ENCODE measurements around the gene ICOS.
"Not testable (repeated sequence)": the region's sequence is repeated elsewhere in the genome, so short reads cannot be mapped to it uniquely, and the experiment has no call there.

ICOS gene

GRCh38 chr2:203918839-203919238 is 17.7 kb upstream of the ICOS start:
- no peak for DNase-seq

DNA sequence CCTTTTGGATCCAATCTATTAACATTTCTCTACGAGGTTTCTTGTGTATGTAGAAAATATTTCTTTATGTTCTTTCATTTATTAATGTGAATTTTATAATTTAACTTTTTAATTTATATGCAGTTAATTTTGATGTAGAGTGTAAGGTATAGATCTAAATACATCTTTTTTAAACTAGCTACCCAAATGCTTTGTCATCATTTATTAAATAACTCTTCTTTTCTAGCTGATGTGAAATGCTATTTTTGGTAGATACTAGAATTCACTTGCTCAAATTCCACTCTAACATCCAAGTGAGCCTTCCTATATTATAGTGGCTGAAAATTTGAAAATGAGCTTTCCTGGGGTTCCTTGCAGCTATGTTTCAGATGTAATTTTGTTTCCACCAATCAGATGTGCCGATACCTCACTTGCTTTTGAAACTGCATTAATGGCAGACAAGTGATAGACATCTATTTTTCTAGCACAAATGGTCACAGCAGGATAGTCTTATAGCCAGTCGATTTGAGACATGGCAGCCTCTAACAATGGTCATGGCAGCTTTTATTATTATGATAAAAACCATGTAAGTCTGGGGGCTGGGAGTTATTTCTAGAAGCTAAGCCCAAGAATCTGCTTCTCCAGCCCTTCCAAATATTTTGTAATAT is 10.9 kb upstream of the ICOS start:
- no peak for DNase-seq

GRCh38 chr2:203928849-203929248 is 7.7 kb upstream of the ICOS start:
- peak; percentile 26 for DNase-seq

GRCh38 chr2:203931262-203931661 is 5.3 kb upstream of the ICOS start:
- DNase-seq, result not testable (repeated sequence)

GRCh38 chr2:203934041-203934492 is 2.5 kb upstream of the ICOS start:
- no peak for DNase-seq

DNA sequence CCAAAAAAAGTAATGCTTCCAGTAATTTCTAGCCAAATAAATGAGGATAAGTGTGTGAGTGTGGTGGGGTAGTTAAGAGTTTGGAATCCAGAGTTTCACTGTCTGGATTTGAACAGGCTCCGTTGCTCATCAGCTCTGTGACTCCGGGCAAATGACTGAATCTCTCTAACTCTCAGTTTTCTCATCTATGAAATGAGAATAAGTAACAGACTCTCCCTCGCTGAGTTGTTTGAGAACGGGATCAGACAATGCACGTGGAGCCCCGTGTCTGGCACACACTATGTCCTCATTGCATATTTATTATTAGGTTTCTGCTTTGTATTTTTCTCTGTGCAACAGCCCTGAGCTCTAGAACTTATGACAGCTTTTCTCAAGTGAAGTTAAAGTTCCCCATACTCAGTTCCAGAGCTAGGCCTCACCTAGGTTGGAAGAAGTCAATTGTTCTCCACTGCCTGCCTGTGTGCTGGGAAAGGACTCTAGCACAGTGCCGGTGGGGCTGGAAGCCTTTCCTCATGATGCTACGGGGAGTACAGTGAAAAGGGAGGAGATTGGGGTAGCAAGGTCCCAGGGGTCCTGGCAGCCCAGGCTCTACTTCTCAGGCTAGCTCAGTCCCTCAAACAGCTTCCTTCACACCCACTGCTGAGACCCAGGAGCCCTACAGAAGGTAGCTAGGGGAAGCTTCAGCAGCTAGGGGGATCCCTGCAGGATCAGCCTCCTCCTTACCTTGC is 1.7 kb upstream of the ICOS start:
- DNase-seq, result no peak

DNA sequence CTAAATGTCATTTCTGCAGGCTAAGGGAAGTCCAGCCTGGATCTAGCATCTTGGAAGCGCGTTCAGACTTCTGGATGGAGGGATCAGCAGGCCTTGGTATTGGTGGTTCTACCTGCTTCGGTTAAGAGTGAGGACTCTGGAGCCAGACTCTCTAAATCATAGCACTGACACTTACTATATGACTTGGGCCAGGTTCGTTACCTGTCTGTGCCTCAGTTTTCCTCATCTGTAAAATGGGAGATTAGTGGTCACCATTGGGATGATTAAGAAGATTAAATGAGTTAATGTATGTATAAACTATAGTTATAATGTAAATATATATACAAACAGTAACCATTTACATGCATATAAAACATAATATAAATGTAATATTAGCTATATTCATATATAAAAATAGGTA is 995 bp upstream of the ICOS start:
- DNase-seq, result no peak

GRCh38 chr2:203936949-203937348 is 386 bp downstream of the ICOS start:
- no peak for DNase-seq

DNA sequence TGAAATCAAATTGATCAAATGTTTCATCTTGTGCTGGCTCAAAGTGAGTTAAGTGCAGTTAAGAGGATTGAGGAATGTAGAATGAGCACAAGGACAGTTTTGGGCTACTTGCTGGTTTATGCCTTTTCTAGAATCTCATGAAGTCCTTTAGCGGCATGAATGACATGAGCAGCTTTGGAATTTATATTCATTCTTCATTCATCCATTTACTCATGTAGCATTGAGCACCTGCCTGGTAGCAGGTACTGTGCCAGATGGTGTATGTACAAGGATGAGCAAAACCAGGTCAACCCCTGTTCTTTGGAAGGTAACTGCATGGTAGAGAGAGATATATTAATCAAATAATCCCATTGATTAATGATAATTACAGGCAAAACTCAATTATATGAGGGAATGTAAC is 1.2 kb downstream of the ICOS start:
- DNase-seq, result no peak

DNA sequence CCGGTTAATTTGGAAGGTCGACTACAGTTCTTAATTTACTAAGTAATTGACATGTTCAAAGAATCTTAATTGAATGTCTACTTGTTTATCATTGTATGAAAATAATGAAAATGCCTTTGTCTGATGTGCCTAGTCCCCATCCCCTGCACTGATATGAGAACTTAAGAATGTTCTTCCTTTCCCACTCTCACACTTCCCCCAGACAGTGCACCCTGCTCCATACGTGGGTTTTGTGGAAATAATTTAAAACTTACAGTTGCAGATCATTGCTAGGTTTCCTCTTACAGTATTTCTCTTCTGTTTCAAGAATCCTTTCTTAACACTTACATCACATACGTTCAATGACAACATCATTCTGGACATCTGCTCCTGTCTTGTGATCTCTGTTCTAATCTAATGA is 3.5 kb downstream of the ICOS start:
- no peak for DNase-seq

GRCh38 chr2:203943493-203944382 is 7.2 kb downstream of the ICOS start:
- DNase-seq, result not testable (repeated sequence)

DNA sequence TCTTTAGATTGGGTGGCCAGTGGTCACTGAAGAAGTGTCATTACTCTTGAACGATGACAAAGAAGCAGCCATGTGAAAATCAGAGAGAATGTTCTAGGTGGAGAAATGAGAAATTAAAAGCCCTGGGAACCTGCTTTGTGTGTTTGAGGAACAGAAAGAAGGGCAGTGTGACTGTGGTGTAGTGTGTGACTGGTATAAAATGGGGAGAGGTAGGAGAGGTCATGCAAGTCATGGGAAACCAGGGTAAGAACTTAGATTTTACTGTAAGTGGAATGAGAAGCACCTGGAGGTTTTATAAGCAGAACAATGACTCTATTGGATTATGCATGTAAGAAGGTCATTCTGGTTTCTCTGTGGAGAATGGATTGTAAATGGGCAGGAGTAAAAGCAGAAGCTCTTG is 12.2 kb downstream of the ICOS start:
- no peak for DNase-seq

DNA sequence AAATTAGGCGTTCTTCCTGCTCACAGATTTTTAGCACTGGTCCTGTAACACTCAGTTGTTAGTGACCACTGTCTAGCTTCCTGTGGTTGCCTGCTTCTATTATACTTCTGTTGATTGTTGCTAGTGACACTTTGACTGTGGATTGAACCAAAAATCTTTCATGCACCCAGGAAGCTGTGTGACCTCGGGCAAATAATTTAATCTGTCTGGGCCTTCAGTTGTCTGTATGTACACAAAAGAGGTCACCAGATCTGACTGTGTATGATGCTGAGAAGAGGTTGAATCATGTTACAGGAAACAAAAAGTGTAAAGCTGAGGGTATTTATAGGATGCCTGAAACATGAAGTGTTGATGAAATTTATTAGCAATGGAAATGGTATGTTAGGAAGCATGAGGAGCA is 12.7 kb downstream of the ICOS start:
- DNase-seq, result no peak

GRCh38 chr2:203951366-203951902 is 14.9 kb downstream of the ICOS start:
- DNase-seq, result no peak

GRCh38 chr2:203959265-203959664 is 22.7 kb downstream of the ICOS start:
- no peak for DNase-seq

DNA sequence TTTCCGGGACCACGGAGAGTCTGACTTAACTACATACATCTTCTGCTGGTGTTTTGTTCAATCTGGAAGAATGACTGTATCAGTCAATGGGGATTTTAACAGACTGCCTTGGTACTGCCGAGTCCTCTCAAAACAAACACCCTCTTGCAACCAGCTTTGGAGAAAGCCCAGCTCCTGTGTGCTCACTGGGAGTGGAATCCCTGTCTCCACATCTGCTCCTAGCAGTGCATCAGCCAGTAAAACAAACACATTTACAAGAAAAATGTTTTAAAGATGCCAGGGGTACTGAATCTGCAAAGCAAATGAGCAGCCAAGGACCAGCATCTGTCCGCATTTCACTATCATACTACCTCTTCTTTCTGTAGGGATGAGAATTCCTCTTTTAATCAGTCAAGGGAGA is 23.1 kb downstream of the ICOS start:
- DNase-seq, result no peak

DNA sequence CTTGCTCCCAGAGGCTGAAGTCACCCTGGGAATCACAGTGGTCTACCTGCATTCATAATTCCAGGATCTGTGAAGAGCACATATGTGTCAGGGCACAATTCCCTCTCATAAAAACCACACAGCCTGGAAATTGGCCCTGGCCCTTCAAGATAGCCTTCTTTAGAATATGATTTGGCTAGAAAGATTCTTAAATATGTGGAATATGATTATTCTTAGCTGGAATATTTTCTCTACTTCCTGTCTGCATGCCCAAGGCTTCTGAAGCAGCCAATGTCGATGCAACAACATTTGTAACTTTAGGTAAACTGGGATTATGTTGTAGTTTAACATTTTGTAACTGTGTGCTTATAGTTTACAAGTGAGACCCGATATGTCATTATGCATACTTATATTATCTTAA is 24.2 kb downstream of the ICOS start:
- no peak for DNase-seq

- DNase-seq, result not testable (repeated sequence)
Observed at GRCh38 chr2:203965190-203965589, 28.6 kb downstream of the ICOS start.

GRCh38 chr2:203971251-203971650 is 34.7 kb downstream of the ICOS start:
- no peak for DNase-seq

DNA sequence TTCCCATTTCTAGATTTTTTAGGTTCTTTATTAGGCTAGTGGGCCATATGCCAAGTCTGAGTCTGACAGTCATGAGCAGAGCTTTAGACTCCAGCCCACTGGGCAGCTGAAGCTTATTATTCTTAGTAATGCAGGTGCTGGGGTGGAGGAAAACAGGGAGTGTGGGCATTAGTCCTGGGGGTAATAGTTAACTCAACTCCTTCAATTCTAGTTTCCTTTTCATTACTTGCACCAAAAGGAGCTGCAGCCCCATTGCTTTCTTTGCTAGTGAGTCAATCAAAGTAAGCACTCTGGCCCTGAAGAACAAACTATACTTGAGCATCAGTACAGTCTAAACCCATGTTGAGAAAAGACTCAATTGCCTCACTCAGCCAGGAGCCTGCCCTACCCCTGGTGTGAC is 35.5 kb downstream of the ICOS start:
- no peak for DNase-seq

GRCh38 chr2:203973000-203973399 is 36.4 kb downstream of the ICOS start:
- no peak for DNase-seq

- DNase-seq, result no peak
Observed at GRCh38 chr2:203973676-203974075, 37.1 kb downstream of the ICOS start.

DNA sequence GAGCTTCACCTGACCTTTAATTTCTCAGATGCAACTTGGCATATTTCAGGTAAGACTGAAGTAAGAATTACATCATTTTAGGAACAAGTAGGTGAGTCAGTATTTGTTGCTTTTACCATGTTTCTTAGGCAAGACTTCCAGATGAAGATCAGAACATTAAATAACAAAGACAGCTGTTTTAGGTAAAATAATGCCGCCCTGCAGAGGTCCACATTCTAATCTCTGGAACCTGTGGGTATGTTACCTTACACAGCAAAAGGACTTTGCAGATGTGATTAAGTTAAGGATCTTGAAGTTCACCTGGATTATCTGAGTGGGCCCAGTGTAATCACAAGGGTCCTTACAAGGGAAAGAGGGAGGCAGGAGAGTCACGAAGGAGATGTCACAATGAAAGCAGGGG is 39.3 kb downstream of the ICOS start:
- DNase-seq, result no peak

All from NCI-H2171 treated with DMSO at 0.1 percent for 48 hours (cell line).